H1 (cell line): ENCODE data around the gene VSX2. TPM values are rescaled to one million over a fixed set of nuclear protein-coding genes. Genes with fewer than 3 reads are reported as not detected.

Experiments
- CEBPB ChIP-seq: IDR thresholded peaks from 2 replicates; pipeline ENCODE4 v1.6.1; 2012; ENCODE audit warnings: low read depth, low read length
- HDAC6 ChIP-seq: IDR thresholded peaks from one replicate; pipeline ENCODE4 v1.7.1; 2012; ENCODE audit warnings: low read depth, mild to moderate bottlenecking, inconsistent platforms, low read length, moderate library complexity
- PHF8 ChIP-seq: fragments of 200-600 bp; sonication (generic); conservative IDR thresholded peaks from 2 replicates; pipeline ENCODE4 v1.7.1; 2012; ENCODE audit warnings: low read depth, mild to moderate bottlenecking, inconsistent platforms, low read length, moderate library complexity
- POLR2AphosphoS5 ChIP-seq: IDR thresholded peaks from 2 replicates; pipeline ENCODE4 v1.6.1; 2011; ENCODE audit warnings: low read depth, low read length
- TAF1 ChIP-seq: IDR thresholded peaks from 2 replicates; pipeline ENCODE4 v1.6.1; 2011; ENCODE audit warnings: mild to moderate bottlenecking, low read depth, low read length
- TAF7 ChIP-seq: optimal IDR thresholded peaks from 2 replicates; pipeline ENCODE3; 2011; ENCODE audit warnings: low read depth, mild to moderate bottlenecking, inconsistent platforms, low read length, moderate library complexity, borderline replicate concordance
- polyA plus RNA-seq, 7 experiments: library from polyadenylated mRNA; depleted of rRNA in 3 of 7; stranded (reverse) in 5 of 7; unstranded in 2 of 7; fragments of >200 nt in 5 of 7; fragments of 200-250 nt in 2 of 7; gene quantifications; 1 replicate in 5 of 7; 2 replicates in 1 of 7; 4 replicates in 1 of 7; pipeline versions ENCODE4 v1.2.1 to v1.2.3, GENCODE V29; 2011 to 2013; ENCODE audit warnings: missing spikeins in 2 of 7, mixed read lengths in 2 of 7
- total RNA-seq: library from RNA; stranded (reverse); fragmentation: NEBNext Ultra II Directional; extraction: Animal tissue kit (Norgen Biotek cat#: 25700); gene quantifications from 2 replicates; pipeline ENCODE4 v1.2.1, GENCODE V29; 2021

The VSX2 gene
- total and polyA plus RNA-seq, 2 of the 8 experiments (the other 6 are each of a cell fraction or from before 2014, with no cell fraction given) = 0.08 to 0.22 TPM

DNA sequence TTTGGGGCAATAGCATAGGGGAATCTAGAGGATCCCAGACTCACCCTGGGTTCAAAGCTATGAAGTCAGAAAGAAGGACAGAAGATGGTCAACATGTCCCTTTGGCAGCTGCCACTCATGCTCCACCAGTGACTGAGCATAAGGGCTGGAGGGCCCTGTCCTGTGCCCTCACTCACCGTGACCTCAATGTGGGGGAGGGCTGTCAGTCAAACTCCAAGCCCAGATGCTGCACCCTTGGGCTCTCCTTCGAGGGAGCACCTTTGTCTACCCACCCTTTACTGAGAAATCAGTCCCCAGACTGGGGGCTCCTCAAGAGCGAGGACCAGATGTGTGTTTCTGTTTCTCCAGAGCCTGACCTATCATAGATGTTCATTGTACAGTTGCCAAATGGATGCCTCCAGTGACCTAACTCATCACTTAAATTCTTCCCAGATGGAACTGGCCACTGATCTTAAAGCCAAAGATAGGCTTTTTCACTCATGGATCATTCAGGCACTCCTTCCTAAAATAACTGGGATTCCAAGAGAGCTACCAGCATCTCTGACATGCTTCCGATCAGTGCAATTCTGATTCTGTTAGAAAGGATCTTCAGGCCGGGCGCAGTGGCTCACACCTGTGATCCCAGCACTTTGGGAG, 27.2 kb upstream of the VSX2 start (continued):
- TF ChIP-seq TAF7 = no peak
- no peak for TF ChIP-seq POLR2AphosphoS5
- no peak for TF ChIP-seq PHF8
- no peak for TF ChIP-seq CEBPB
- TF ChIP-seq HDAC6 = no peak
- TF ChIP-seq TAF1 = no peak
- TF ChIP-seq, all 59 proteins: peak for 0
